HG03439 (cell line): Measurements from ENCODE around the gene NPTXR.

Experiments used
- ATAC-seq: cut with Tn5 transposase; IDR thresholded peaks from one replicate; pipeline ENCODE4 v1.9.1; 2021; ENCODE audit warnings: mild to moderate bottlenecking, moderate library complexity; ENCODE audit not compliant: unreplicated experiment

The NPTXR gene

DNA sequence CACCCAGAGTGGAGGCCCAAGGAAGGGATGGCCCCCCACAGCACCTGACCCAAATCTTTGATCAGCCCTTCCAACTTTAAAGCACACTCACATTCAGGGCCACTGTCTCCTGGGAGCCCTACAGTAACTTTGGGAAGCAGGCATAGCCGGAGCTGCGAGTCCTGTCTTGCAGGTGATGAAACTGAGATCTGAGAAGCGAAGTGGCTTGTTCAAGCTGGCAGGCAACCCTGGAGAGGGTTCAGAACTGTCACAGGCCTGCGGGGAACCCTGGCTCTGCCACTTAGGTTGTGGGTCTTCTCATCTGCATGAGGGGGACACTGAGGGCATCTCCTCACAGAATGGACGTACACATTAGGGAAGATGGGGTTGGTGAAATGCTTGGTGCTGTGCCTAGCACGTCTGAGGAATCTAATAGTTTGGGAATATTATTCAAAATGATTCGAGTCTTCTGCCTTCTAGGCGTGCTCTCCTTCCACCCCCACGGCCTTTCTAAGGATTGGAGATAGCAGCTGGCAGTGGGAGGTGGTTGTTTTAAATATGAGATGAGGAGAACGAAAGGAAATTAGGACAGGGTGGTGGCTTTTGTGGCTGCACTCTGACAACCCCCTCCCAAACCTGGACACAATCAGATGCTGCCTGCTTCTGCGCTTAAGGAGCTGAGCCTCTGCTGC is 69.2 kb downstream of the NPTXR start:
- ATAC-seq = no peak

DNA sequence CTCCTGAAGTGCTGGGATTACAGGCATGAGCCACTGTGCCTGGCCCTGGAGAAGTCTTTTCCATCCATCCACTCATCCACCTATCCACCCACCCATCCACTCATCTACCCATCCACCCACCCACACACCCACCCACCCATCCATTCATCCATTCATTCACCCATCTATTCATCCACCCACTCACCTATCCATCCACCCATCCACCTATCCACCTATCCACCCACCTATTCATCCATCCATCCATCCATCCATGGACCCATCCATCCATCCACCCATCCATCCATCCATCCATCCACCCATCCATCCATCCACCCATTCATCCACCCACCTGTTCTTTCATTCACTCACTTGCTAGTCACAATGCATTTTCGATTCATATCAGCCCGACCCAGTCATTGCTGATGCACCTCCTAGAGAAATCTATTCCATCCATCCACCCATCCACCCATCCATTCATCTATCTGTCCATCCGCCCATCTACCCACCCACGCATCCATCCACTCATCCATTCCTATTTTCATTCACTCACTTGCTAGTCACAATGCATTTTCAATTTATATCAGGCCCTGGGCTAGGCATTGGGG is 70.4 kb downstream of the NPTXR start:
- no peak for ATAC-seq

DNA sequence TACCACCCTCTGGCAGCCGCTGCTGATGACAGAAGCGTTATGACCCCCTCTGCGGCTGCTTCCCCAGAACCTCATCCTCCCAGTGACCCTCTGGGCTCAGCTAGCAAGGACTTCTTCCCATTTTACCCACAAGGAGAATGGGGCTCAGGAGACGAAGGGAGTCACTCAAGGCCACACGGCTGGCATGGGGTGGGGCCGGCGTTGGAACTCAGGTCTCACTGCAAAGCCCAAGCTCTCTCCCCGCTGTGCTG is 71.3 kb downstream of the NPTXR start:
- no peak for ATAC-seq

DNA sequence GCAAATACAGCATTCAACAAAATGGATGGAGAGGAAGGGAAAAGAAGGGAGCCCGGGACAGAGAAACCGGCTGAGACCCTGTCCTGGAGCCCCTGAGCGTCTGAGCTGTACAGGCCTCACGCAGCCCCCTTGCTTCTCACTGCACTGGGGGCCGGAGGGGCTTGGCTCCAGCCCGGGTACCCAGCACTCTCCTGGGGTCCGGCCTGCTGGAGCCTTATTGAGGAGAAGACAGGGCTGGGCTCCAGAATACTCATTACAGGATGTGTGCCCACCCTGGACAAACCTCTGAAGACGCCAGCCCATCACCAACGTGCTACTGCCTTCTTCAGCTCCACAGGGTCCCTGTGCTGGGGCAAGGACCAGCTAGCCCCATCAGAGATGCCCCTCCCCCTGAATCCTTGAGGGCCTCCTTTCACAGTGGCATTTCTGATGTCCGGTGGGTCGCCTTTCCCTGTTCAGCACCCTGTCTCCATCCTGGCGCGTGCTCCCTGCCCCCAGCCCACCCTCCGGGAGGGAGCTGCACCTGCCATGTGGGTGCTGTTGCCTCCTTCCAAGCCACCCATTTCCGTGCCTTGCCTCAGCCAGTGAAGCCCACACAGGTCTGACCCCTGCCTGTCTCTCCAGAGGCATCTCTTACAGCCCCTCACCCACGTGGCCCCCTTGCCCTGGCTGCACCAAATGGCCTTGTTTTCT is 73.4 kb downstream of the NPTXR start:
- ATAC-seq = no peak
